Glomerular endothelial cell (primary cell): ENCODE data around the gene SPOP. TPM values are rescaled to one million over a fixed set of nuclear protein-coding genes. Genes with fewer than 3 reads are reported as not detected.
"Not testable (repeated sequence)": the region's sequence is repeated elsewhere in the genome, so short reads cannot be mapped to it uniquely, and the experiment has no call there.

Experiments
- DNase-seq: peaks from one replicate; pipeline ENCODE4 v3.0.0-alpha.2; 2011; ENCODE audit warnings: low read depth, low spot score; ENCODE audit errors: extremely low read depth
- total RNA-seq: library from RNA; depleted of rRNA; stranded (reverse); fragments of >200 nt; gene quantifications from 2 replicates; pipeline ENCODE4 v1.2.3, GENCODE V29; 2015

SPOP gene
- total RNA-seq, 1 donor from 2014 or later, result 48.1 TPM

DNA sequence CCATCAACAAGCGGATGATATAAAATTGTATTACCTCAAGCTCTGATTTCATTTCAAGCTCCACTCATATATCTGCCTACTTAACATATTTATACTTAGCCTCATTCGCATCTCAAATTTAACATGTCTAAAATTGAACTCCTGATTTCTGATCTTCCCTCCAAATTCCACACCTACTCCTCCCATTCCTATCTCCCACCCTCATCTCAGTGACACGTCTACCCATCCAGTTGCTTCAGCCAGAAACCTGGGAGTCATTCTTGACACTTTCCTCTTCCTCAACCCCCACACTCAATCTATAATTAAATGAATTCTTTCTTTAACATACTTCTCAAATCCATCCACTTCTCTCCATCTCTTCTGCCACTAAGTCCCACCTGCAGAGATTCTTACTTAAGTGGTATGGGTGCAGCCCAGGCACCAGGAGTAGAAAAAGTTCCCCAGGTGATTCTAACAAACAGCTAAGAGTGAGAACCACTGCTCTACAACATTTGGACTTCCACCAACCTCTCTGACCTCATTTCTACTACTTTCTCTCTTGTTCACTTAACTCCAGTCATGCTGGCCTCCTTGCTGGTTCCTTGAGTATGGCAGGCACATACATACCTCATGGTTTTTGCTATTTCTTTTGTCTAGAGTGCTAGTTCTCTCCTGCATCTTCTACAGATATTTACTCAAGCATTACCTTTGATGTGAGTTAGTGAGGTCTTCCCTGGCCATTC is 18.1 kb downstream of the SPOP start:
- DNase-seq, result no peak

- no peak for DNase-seq
Measured at GRCh38 chr17:49656247-49656646, 21.6 kb downstream of the SPOP start.

- no peak for DNase-seq
Measured at GRCh38 chr17:49647256-49647585, 30.7 kb downstream of the SPOP start.

DNA sequence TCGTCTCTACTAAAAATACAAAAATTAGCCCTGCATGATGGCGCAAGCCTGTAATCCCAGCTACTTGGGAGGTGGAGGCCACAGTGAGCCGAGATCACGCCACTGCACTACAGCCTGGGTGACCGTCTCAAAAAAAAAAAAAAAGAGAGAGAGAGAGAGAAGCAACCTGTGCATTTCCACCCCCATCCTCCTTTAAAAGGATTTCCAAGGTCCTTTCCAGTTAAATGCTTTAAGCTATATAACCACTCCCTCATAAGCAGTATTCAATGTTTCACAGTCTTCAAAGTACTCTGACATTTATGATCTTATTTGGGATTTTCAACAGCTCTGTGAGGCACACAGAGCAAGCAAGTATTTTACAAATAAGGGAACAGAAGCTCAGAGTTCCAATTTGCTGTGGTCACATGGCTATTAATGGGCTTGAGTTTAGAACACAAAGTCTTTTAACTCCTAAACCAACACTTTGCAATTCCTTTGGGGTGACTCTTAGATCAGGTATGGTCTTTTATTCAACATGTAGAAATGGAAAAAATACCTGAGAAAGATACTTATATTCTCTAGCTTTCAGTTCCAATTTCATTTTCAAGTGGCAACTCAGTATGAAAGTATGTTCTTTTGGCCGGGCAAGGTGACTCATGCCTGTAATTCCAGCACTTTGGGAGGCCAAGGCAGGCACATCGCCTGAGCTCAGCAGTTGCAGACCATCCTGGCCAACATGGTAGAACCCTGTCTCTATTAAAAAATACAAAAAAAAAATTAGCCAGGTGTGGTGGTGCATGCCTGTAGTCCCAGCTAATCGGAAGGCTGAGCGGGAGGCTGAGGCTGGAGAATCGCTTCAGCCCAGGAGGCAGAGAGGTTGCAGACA is 31.3 kb downstream of the SPOP start:
- no peak for DNase-seq

GRCh38 chr17:49646056-49646390 is 31.9 kb downstream of the SPOP start:
- not testable (repeated sequence) for DNase-seq

- no peak for DNase-seq
Measured at GRCh38 chr17:49645654-49646053, 32.2 kb downstream of the SPOP start.

GRCh38 chr17:49640556-49640955 is 37.3 kb downstream of the SPOP start:
- no peak for DNase-seq

GRCh38 chr17:49638818-49639217 is 39.1 kb downstream of the SPOP start:
- DNase-seq, result no peak

GRCh38 chr17:49637739-49638138 is 40.2 kb downstream of the SPOP start:
- no peak for DNase-seq

DNA sequence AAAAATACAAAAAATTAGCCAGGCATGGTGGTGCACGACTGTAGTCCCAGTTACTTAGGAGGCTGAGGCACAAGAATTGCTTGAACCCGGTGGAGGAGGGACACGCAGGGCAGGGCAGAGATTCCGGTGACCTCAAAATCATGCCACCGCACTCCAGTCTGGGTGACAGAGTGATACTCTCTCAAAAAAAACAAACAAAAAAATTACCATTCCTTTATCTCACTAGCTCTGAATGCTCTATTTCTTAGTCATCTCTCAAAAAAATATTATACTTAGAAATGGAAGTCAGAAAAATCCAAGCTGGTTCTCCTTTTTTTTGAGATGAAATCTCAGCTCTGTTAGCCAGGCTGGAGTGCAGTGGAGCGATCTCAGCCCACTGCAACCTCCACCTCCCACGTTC is 40.8 kb downstream of the SPOP start:
- DNase-seq, result no peak

DNA sequence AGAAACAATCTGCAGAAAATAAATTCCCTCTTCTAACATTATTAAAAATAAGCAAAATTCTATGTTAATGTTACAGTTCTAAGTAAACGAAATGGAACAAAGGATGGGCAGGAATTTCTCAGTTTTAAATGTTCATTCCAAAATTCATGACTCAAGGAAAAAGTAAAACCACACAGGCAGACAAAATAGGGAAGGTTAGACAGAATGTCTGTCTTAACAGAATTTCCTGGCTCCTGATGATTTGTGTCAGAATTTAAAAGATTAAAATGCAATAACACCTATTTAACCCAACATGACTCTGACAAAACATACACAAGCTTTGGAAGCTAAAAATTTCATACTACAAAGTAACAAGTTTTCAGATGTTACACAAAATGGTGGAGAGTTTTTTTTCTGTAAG is 42.8 kb downstream of the SPOP start:
- DNase-seq, result no peak

DNA sequence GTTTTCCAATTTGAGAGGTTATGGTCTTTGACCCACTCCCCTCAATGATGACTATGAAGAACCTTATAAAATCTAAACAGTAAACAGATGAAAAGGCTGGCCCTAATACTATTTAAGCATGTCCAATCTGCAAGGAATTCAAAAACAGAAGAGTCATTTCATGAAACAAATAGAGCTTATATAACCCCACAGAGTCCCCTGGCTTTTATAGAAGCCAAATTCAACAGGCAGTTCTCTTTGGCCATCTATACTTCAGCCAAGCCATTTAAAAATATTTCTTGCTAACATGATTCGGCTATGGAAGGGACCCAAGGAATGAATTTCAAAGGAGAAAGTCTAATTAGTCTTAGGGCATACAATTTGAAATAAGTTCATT is 43.4 kb downstream of the SPOP start:
- DNase-seq, result no peak

DNA sequence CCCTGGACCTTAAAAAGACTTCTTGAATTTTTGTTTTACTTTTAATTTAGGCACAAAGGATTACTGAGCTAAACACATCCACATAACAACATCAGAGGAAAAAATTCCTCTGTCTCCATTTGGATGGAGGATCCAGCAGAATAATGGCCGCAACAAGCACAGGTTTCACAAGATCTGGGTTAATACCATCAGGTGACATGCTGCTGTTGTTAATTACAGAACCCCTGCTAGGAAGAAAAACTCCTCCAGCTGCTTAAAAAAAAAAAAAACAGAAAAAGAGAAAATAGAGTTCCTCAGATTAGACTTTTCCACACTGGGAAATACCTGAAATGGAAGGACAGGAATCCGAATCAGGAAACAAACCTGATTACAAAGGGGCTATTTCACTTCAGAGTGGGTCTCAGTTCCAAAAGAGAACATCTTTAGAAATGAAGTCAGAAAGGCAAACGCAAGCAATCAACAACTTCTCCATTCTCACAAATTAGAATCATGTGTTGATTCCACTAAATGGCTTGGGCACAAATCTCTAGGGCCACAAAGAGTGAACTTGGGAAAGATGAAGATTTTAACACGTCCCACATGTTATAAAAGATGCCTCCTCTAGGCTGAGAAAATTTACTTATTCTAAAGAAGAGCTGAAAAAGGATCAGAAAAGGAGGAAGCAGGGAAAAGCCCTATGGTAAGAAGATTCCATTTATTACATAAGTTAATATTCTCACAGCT is 44.0 kb downstream of the SPOP start:
- DNase-seq, result no peak

- DNase-seq, result no peak
Measured at GRCh38 chr17:49633250-49633649, 44.6 kb downstream of the SPOP start.

- DNase-seq, result no peak
Measured at GRCh38 chr17:49632201-49632600, 45.7 kb downstream of the SPOP start.

DNA sequence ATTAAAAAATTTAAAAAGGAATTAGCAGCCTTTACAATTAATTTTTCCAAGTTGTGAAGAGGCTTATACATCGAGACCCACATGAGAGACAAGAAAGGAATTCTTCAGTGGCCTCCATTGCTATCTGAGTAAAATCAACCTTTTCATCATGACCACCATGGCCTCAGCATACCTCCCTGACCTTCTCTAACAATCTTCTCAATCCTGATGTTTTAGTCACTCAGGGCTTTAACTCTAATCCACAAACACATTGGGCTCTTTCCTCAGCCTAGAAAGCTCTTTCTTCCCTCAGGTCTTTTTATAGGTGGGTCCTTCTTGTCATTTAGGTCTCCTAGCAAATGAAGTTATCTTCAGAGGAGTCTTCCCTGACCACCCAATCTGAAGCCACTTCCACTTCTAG is 46.4 kb downstream of the SPOP start:
- no peak for DNase-seq

DNA sequence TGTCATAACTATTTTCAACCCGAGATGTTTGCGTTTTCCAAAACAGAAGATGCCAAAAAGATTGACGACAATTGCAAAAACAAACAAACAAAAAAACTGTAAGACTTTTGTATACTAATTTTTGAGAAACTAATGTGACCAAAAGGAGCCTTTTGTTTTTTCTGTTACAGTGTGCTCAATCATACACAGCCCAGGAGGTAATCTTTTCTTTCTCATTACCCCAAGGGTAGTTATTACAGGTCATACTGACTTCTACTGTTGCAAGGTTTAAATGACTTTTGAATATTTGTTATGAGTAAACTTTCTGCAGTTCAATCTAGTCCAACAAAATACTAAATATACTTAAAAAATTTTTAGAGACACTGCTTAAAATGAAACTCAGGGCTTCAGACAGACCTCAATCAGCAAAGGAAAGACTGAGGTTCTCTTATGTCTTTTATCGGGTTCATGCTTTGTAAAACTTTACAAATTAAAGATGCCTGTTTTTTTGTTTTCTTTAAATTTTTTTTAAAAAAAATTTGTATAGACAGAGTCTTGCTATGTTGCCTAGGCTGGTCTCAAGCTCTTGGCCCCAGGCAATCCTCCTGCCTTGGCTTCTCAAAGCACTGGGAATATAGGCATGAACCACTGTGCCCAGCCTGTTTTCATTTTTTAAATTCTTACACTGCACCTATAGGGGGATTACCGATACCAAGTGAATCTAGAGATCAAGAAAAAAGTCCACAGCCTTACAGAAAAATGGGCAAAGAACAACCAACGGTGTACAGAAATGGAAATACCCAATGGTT is 47.6 kb downstream of the SPOP start:
- no peak for DNase-seq

GRCh38 chr17:49629447-49629846 is 48.5 kb downstream of the SPOP start:
- no peak for DNase-seq

DNA sequence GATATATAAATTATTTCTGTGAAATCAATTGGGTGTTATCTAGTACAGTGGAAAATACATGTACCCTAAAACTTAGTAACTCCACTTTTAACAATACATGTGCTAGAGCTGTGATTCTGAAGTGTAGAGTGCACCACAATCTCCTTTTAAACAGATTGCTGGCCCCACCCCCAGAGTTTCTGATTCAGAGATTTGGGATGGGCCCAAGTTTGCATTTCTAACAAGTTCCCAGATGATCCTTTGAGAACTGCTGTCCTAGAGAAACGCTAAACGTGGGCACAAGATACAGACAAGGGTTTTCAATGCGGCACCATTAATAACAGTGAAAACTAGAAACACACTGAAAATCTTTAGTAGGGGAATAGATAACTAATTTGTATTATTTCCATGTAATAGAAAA is 53.0 kb downstream of the SPOP start:
- DNase-seq, result no peak

- DNase-seq, result no peak
Measured at GRCh38 chr17:49621946-49622529, 55.9 kb downstream of the SPOP start.

DNA sequence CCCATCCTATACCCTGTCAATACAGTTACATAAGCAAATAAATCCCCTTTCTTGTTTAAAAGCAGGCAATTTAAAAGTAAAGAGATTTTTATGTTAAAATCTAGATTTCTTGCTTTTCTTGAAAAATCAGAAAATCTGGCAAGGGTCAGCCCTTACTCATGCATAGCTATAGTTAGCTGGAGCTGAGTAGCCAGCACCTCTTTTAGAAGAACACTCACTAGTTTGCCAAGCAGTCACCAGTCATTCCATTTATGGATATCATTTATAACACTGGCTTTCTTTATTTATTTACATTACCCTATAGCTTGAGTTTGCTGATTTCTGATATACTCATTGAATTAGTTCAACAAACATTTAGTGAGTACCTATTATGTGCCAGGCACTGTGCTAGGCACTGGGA is 56.5 kb downstream of the SPOP start:
- no peak for DNase-seq
